Liver (tissue), 9 donors: ENCODE measurements around the gene DMAC2. TPM values are rescaled to one million over a fixed set of nuclear protein-coding genes. Genes with fewer than 3 reads are reported as not detected.

Experiments used
- DNase-seq: peaks from one replicate; pipeline ENCODE4 v3.0.0-alpha.2; 2017; ENCODE audit warnings: low spot score
- H3K27ac ChIP-seq, 2 donors: one replicate each; pipeline ENCODE4 v1.7.0; 2013; ENCODE audit warnings: inconsistent platforms in 2 of 2, low read length in 2 of 2, control low read depth in 1 of 2, low read depth in 1 of 2, mild to moderate bottlenecking in 1 of 2
- H3K27me3 ChIP-seq, 4 donors: one replicate each; pipeline versions ENCODE4 v1.6.1 to v1.7.0; 2013; ENCODE audit warnings: low read length in 3 of 4, inconsistent platforms in 1 of 4, mild to moderate bottlenecking in 1 of 4, moderate library complexity in 1 of 4; ENCODE audit not compliant: control insufficient read depth in 4 of 4, insufficient read depth in 4 of 4
- H3K36me3 ChIP-seq, 4 donors: one replicate each; pipeline versions ENCODE4 v1.6.1 to v1.7.0; 2013; ENCODE audit warnings: low read length in 3 of 4, mild to moderate bottlenecking in 3 of 4, low read depth in 1 of 4, moderate library complexity in 1 of 4; ENCODE audit not compliant: control insufficient read depth in 4 of 4, insufficient read depth in 3 of 4
- H3K4me1 ChIP-seq, 4 donors: one replicate each; pipeline versions ENCODE4 v1.6.1 to v1.7.0; 2013; ENCODE audit warnings: low read length in 3 of 4, mild to moderate bottlenecking in 3 of 4, moderate library complexity in 1 of 4; ENCODE audit not compliant: control insufficient read depth in 4 of 4, insufficient read depth in 4 of 4
- H3K4me3 ChIP-seq, 3 donors: one replicate each; pipeline versions ENCODE4 v1.6.1 to v1.7.0; 2013; ENCODE audit warnings: low read length in 3 of 3, control low read depth in 1 of 3, low read depth in 1 of 3, mild to moderate bottlenecking in 1 of 3
- H3K9ac ChIP-seq, 2 donors: one replicate each; pipeline ENCODE4 v1.7.0; 2013; ENCODE audit warnings: low read length in 2 of 2, mild to moderate bottlenecking in 2 of 2, moderate library complexity in 2 of 2, control low read depth in 1 of 2, low read depth in 1 of 2
- H3K9me3 ChIP-seq, 4 donors: one replicate each; pipeline versions ENCODE4 v1.6.1 to v1.7.0; 2013; ENCODE audit warnings: low read length in 3 of 4; ENCODE audit not compliant: control insufficient read depth in 4 of 4
- ATF3 ChIP-seq: IDR thresholded peaks from 2 replicates; pipeline ENCODE4 v1.6.1; 2016; ENCODE audit warnings: antibody characterized with exemption
- EGR1 ChIP-seq, 2 donors: IDR thresholded peaks; 2 replicates each; pipeline ENCODE4 v1.6.1; 2016 to 2018; ENCODE audit warnings: antibody characterized with exemption in 2 of 2, low read depth in 2 of 2
- FOXA1 ChIP-seq: IDR thresholded peaks from 2 replicates; pipeline ENCODE4 v1.6.1; 2016; ENCODE audit warnings: antibody characterized with exemption
- GABPA ChIP-seq, 2 donors: IDR thresholded peaks in 1 of 2; conservative IDR thresholded peaks in 1 of 2; 2 replicates each; pipeline ENCODE4 v1.6.1; 2016; ENCODE audit warnings: antibody characterized with exemption in 2 of 2, mild to moderate bottlenecking in 1 of 2, moderate library complexity in 1 of 2
- JUND ChIP-seq, 2 donors: IDR thresholded peaks; 2 replicates each; pipeline ENCODE4 v1.6.1; 2016; ENCODE audit warnings: antibody characterized with exemption in 2 of 2
- NR2F2 ChIP-seq: IDR thresholded peaks from 2 replicates; pipeline ENCODE4 v1.6.1; 2016; ENCODE audit warnings: antibody characterized with exemption
- SP1 ChIP-seq: IDR thresholded peaks from 2 replicates; pipeline ENCODE4 v1.6.1; 2018; ENCODE audit warnings: antibody characterized with exemption, mild to moderate bottlenecking
- TAF1 ChIP-seq: conservative IDR thresholded peaks from 2 replicates; pipeline ENCODE4 v1.6.1; 2016; ENCODE audit warnings: antibody characterized with exemption, mild to moderate bottlenecking
- YY1 ChIP-seq: IDR thresholded peaks from 2 replicates; pipeline ENCODE4 v1.6.1; 2016; ENCODE audit warnings: antibody characterized with exemption, mild to moderate bottlenecking
- ZBTB33 ChIP-seq: IDR thresholded peaks from 2 replicates; pipeline ENCODE4 v1.6.1; 2016; ENCODE audit warnings: antibody characterized with exemption
- WGBS: extraction: QIAGEN DNeasy Blood & Tissue Kit; methylation state at CpG from one replicate; pipeline ENCODE4 v1.1.7; 2013; 5-methylcytosine and 5-hydroxymethylcytosine counted together
- polyA plus RNA-seq, 2 donors: library from polyadenylated mRNA; stranded (reverse) in 1 of 2; unstranded in 1 of 2; fragments of 200-250 nt in 1 of 2; fragments of >200 nt in 1 of 2; fragmentation: Nextera tagmentation in 1 of 2; extraction: Ambion mirVana in 1 of 2; gene quantifications; one replicate each; pipeline versions ENCODE4 v1.2.1 to v1.2.3, GENCODE V29; 2013 to 2015
- total RNA-seq, 2 donors: library from RNA; depleted of rRNA; stranded (reverse); fragments of >200 nt; gene quantifications; one replicate each; pipeline ENCODE4 v1.2.3, GENCODE V29; 2014
- TF ChIP-seq, protein P1 (sequence below): IDR thresholded peaks from 2 replicates; pipeline ENCODE4 v1.6.1; 2016; ENCODE audit warnings: antibody characterized with exemption
- donor health status: healthy.
- donor health status: healthy.
- donor health status: healthy.
- donor health status: healthy.
- donor health status: healthy.

The DMAC2 gene
- total and polyA plus RNA-seq, 4 donors = 17.1 to 28.8 (median 24.2) TPM

GRCh38 chr19:41425174-41426115 is 14.3 kb downstream of the DMAC2 start:
- WGBS = 87% methylated on average over 28 of the region's 28 CpGs
- no peaks in the 10 kb centered on the region for H3K27me3 ChIP-seq
- DNase-seq = no peak
- peaks cover 9 to 54% (median 17%) of the 10 kb centered on the region in 4 donors for H3K36me3 ChIP-seq
- TF ChIP-seq ZBTB33 = no peak
- H3K9me3 ChIP-seq = no peaks in the 10 kb centered on the region
- no peak overlapping the region for H3K9ac ChIP-seq
- H3K27ac ChIP-seq = no peak overlapping the region
- H3K4me1 ChIP-seq = peaks cover 0 to 5% (median 0%) of the 10 kb centered on the region in 4 donors
- no peak overlapping the region for H3K4me3 ChIP-seq

- Histone ChIP-seq H3K4me3 (no peak overlapping the region), H3K27ac (no peak overlapping the region), H3K4me1 (peaks cover 0 to 8% (median 0%) of the 10 kb centered on the region in 4 donors), H3K9ac (no peak overlapping the region), H3K36me3 (peaks cover 9 to 61% (median 24%) of the 10 kb centered on the region in 4 donors), H3K9me3 (no peaks in the 10 kb centered on the region), H3K27me3 (no peaks in the 10 kb centered on the region)
- WGBS = 82% methylated on average over 21 of the region's 21 CpGs
- TF ChIP-seq NR2F2 (peak; percentile 18), ZBTB33 (no peak)
- no peak for DNase-seq
These were observed 15.2 kb downstream of the DMAC2 start for GRCh38 chr19:41424335-41425173.

- H3K9me3 ChIP-seq = no peaks in the 10 kb centered on the region
- no peak overlapping the region for H3K27ac ChIP-seq
- DNase-seq = no peak
- no peak overlapping the region for H3K9ac ChIP-seq
- peaks cover 13 to 70% (median 32%) of the 10 kb centered on the region in 4 donors for H3K36me3 ChIP-seq
- no peak for TF ChIP-seq TAF1
- TF ChIP-seq JUND (IDR thresholded peaks at IDR 0.05) = no peak
- TF ChIP-seq SP1 = no peak
- no peak for TF ChIP-seq YY1
- TF ChIP-seq GABPA (IDR thresholded peaks at IDR 0.05 in 1 of 2, conservative IDR thresholded peaks at IDR 0.05 in 1 of 2) = no peak
- TF ChIP-seq, protein P1, sequence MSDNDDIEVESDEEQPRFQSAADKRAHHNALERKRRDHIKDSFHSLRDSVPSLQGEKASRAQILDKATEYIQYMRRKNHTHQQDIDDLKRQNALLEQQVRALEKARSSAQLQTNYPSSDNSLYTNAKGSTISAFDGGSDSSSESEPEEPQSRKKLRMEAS = no peak
- no peak for TF ChIP-seq ATF3
- TF ChIP-seq FOXA1 = no peak
- no peak for TF ChIP-seq EGR1 (IDR thresholded peaks at IDR 0.05; ENCODE audit: low read depth in 2 of 2)
- H3K4me3 ChIP-seq = no peak overlapping the region
- H3K4me1 ChIP-seq = peaks cover 0 to 8% (median 0%) of the 10 kb centered on the region in 4 donors
- 94% methylated on average over 12 of the region's 12 CpGs for WGBS
- no peaks in the 10 kb centered on the region for H3K27me3 ChIP-seq
These were observed 16.8 kb downstream of the DMAC2 start for GRCh38 chr19:41422955-41423354.
